Skin of body (tissue), 2 donors: ENCODE data around the gene FAM200C. TPM values are rescaled to one million over a fixed set of nuclear protein-coding genes. Genes with fewer than 3 reads are reported as not detected.
"Not testable (repeated sequence)": the region's sequence is repeated elsewhere in the genome, so short reads cannot be mapped to it uniquely, and the experiment has no call there.

Source experiments
- DNase-seq: peaks from one replicate; lab custom pipeline; 2025; lab: John Stamatoyannopoulos, UW
- total RNA-seq: library from RNA; depleted of rRNA; stranded (reverse); fragments of >200 nt; gene quantifications from one replicate; pipeline ENCODE4 v1.2.3, GENCODE V29; 2014

FAM200C gene
- total RNA-seq, result 10.5 TPM

DNA sequence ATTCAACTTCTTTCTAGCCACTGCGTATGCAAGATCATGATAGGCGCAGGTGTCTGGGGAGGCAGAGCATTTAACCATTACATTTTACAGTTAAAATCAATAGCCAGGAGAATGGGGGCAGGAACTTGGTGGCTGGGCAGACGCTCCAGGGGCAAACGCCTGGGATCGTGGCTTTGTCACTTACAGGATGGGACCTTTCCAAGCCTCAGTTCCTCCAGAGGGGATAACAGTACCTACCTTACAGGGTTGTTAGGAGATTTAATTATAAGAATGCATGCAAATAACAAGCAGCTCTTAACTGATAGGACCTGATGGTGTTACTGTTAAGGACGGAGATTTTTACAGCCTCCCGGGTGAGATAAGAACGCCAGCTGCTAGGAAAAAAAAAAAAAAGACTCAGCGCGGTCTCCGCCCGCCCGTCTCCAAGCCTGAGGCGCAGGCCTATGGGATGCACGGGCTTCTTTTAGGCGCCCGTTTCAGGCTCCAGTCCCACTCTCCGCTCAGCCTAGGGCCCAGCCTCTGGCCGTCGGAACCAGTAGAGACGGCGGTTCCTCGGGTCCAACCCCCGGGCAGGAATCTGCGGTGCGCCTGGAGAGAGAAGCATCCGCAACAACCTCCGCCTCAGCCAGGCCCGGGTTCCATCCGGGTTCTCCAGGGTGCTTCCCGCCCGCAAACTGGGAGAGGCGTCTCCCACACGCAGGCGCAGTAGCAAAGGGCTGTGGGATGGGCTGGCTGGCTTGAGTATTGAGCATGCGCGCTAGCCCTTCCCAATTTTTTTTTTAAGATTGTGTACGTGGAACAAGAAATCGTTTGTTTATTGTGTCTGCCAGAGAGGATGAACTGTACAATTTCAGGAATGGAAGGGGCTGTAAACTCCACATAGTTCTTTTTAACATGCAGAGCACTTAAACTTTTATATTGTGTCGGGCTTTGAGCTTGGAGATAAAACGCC lies at the start of gene FAM200C:
Gene FAM200C, minus strand, starts transcription at position 653 of the 952 bp plus-strand sequence. CDS start 4,564 bp downstream, outside the sequence.
- peak; percentile 95 for DNase-seq

DNA sequence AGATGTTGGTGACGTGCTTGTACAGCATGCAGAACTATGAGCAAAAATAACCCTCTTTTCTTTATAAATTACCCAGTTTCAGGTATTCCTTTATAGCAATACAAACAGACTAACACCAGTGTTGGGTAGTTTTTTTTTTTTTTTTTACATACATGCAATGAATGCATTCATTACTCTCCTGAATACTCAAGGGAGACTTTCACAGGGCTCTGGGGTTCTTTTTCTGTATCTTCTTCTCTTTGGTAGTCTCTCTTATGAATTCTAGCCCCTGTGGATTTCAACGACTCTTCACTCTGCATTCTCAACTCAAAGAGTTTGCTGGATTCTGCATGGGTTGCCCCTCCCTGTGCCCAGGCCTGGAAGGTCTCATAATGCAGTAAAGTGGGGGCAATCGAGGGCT lies 49.6 kb upstream of the FAM200C start:
- DNase-seq, result no peak

DNA sequence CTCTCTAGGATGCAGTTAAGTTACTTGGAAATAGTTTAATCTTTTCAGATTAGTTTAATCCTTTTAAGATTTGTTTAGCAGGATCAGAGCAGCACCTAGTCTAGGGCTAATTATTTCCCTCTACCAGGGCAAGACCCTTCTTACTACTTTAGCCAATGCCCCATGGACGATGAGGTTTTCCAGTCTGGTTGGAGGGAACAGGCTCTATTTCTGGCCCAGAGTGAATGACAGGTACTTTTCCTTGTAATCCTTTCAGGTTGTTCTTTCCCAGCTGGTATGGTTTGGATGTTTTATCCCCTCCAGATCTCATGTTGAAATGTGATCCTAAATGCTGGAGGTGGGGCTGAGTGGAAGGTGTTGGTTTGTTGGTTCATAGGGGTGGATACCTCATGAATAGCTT lies 49.0 kb upstream of the FAM200C start:
- DNase-seq, result no peak

GRCh38 chr5:160445751-160446150 lies 45.9 kb upstream of the FAM200C start:
- no peak for DNase-seq

DNA sequence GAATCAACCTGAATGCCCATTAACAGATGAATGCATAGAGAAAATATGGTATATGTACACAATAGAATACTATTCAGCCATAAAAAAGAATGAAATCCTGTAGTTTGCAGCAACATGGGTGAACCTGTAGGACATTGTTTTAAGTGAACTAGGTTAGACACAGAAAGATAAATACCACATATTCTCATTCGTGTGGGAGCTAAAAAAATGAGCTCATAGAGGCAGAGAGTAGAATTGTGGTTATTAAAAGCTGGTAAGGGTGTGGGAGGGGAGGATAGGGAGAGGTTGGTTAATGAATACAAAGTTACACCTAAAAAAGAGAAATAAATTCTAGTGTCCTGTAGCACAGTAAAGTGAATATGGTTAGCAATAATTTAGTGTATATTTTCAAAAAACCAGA lies 45.3 kb upstream of the FAM200C start:
- no peak for DNase-seq

DNA sequence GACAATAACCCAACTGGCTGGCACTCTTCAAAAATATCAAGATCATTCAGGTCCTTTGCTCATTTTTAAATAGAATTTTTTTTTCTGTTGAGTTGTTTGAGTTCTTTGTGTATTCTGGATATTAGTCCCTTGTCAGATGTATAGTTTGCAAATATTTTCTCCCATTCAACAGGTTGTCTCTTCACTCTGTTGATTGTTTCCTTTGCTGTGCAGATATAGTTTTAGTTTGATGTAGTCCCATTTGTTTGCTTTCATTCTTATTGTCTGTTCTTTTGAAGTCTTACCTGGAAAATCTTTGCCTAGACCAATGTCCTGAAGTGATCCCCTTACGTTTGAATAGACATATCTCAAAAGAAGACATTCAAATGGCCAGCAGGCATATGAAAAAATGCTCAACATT lies 44.6 kb upstream of the FAM200C start:
- DNase-seq, result no peak

GRCh38 chr5:160442824-160443431 lies 43.1 kb upstream of the FAM200C start:
- no peak for DNase-seq

- no peak for DNase-seq
Measured at GRCh38 chr5:160441311-160441781, 41.5 kb upstream of the FAM200C start.

GRCh38 chr5:160439205-160439600 lies 39.3 kb upstream of the FAM200C start:
- DNase-seq, result peak; percentile 70

- peak; percentile 28 for DNase-seq
Measured at GRCh38 chr5:160438316-160439204, 38.7 kb upstream of the FAM200C start.

GRCh38 chr5:160437271-160437670 lies 37.4 kb upstream of the FAM200C start:
- no peak for DNase-seq

GRCh38 chr5:160436661-160437060 lies 36.8 kb upstream of the FAM200C start:
- DNase-seq, result not testable (repeated sequence)

GRCh38 chr5:160436017-160436416 lies 36.2 kb upstream of the FAM200C start:
- no peak for DNase-seq

DNA sequence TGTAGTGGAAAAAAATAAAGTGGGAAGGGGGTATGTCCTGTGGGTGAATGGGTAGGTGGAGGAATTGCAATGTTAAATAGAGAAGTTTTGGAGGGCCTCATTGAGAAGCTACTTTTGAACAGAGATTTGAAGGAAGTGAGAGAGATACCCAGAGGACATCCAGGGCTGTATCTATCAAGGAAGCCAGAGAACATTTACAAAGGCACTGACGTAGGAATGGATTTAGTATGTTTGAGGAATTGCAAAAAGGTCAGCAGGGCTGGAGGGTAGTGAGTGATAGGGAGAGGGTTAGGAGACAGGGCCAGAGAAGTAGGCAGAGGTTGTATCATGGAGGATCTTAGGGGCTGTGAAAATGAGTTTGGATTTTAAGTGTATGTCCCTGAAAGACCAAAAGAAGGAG lies 35.7 kb upstream of the FAM200C start:
- no peak for DNase-seq

- no peak for DNase-seq
Measured at GRCh38 chr5:160434022-160434531, 34.2 kb upstream of the FAM200C start.

DNA sequence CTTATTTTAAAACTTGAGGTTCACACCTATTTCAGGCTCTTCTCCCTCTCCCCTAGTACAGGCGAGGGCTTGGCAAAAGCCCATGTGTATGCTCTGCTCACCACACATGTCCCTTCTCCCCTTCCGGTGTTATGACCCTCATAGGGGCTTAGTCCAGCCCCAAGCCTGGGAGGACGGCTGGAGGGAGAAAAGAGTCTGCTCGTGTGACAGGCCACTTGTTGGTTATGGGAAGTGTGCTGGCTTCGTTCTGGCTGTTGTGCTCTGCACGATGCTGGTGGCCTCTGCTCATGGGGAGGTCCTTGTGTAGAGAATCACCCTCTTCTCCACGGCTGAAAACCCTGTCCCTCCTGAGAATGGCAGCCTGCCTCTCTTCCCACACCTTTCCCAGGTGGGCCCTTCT lies 32.9 kb upstream of the FAM200C start:
- DNase-seq, result no peak

- DNase-seq, result no peak
Measured at GRCh38 chr5:160432196-160432595, 32.3 kb upstream of the FAM200C start.

GRCh38 chr5:160427607-160428006 lies 27.8 kb upstream of the FAM200C start:
- no peak for DNase-seq

DNA sequence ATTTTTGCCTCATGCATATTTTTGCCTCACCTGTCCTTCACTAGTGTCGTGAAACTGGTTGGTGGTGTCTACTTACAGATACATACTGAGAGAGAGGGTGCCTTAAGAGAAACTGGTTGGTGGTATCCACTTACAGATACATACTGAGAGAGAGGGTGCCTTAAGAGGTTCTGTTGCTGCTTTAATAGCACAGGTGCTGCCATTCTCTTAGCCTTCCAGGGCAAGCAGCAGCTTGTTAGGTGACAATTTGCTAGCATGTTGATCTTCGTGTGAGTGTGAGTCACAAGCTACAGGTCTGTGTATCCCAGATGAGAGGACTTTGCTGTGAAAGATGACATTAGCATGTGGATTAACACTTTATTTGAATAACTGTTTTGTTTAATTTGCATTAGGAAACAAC lies 23.2 kb upstream of the FAM200C start:
- no peak for DNase-seq

DNA sequence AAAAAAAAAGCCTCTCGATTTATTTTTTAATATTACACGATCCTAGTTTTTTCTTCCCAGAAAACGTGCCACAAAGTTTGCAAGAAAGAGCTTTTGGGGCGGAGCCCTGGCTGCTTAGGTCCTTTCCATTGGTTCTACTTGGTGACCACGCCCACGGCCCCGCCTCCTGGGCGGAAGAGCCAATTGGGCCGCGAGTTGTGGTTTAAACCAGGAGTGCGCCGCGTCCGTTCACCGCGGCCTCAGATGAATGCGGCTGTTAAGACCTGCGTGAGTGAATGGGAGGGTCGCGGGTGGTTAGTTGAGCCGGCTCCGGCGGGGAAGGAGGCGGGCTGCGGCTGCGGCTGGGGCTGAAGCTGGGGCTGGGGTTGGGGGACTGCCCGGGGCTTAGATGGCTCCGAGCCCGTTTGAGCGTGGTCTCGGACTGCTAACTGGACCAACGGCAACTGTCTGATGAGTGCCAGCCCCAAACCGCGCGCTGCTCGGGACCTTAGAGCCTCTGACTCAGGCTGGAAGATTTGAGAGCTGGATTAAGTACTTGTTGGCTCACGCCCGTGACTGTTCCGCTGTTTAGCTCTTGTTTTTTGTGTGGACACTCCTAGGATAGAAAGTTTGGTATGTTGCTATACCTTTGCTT lies 21.9 kb upstream of the FAM200C start, which contains the start of gene PTTG1:
Gene PTTG1, plus strand, starts transcription at position 231 of the 634 bp plus-strand sequence. CDS start 458 bp downstream, outside the sequence.
- DNase-seq, result peak; percentile 93

DNA sequence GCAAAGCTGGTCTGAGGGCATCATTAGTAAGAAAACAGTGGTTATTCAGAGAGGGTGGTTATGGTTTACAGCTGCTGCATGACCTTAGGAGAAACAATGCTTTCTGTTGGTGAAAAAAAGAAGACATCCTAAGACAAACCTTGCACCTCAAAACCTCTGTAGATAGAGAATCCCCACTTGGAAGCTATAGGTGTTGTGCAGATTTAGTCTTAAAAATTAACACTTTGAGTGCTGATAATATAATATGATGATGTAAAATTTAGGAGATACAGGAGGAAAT lies 20.4 kb upstream of the FAM200C start:
- no peak for DNase-seq
